ENCODE results near the gene NUP107. TPM values are rescaled to one million over a fixed set of nuclear protein-coding genes. Genes with fewer than 3 reads are reported as not detected.

NUP107 gene
- total RNA-seq, 1 experiment from 2014 or later = 106 TPM

- no peak for ATAC-seq
- Histone ChIP-seq H4K20me1 (ENCODE audit: low read length) (no peaks in the 10 kb centered on the region), H3K9me3 (ENCODE audit: low read length) (no peaks in the 10 kb centered on the region), H3K9me2 (replicated peaks; ENCODE audit: low read length) (no peaks in the 10 kb centered on the region), H3F3A (ENCODE audit: low read length, unreplicated experiment) (no peaks in the 10 kb centered on the region), H3K36me3 (ENCODE audit: low read depth, low read length) (no peaks in the 10 kb centered on the region), H3K79me2 (ENCODE audit: low read length) (no peaks in the 10 kb centered on the region), H3K4me3 (ENCODE audit: low read length) (no peak overlapping the region), H3K4me1 (ENCODE audit: insufficient read depth, low read length) (peaks cover 9% of the 10 kb centered on the region; the same call in 1 of the 2 replicates), H2AFZ (ENCODE audit: low read length) (no peak overlapping the region), H3K9ac (ENCODE audit: low read length) (no peak overlapping the region), H3K4me2 (ENCODE audit: low read length) (no peak overlapping the region), H3K27ac (ENCODE audit: low read length) (no peak overlapping the region), H3K27me3 (ENCODE audit: low read length) (no peaks in the 10 kb centered on the region)
- TF ChIP-seq EZH2 (IDR thresholded peaks at IDR 0.05; ENCODE audit: low read length, unreplicated experiment) = no peak
- no peak for TF ChIP-seq CTCF (conservative IDR thresholded peaks at IDR 0.05; ENCODE audit: low read depth, low read length)
- TF ChIP-seq EZH2phosphoT487 (IDR thresholded peaks at IDR 0.05; ENCODE audit: borderline replicate concordance, low read length) = no peak
- intact Hi-C loops (cut with micrococcal nuclease) = no loop called here
- DNase-seq = no peak
- ChIA-PET POLR2A (ENCODE audit: unreplicated experiment) (no interaction called here), CTCF (interaction anchor here (1.1 kb wide), 1 partner anchor 40 kb away, joined by 3 read pairs; no protein-coding TSS in a partner anchor)
- no TSS peak for BruUV-seq (replicated peaks)
These were observed 103.5 kb downstream of the NUP107 start for GRCh38 chr12:68790081-68790951.

- no peaks in the 10 kb centered on the region for H3K9me3 ChIP-seq (ENCODE audit: low read length)
- no peaks in the 10 kb centered on the region for H3K9me2 ChIP-seq (replicated peaks; ENCODE audit: low read length)
- H3K27me3 ChIP-seq (ENCODE audit: low read length) = no peaks in the 10 kb centered on the region
- H3K4me2 ChIP-seq (ENCODE audit: low read length) = no peak overlapping the region
- no TSS peak for BruUV-seq (replicated peaks)
- ChIA-PET POLR2A (ENCODE audit: unreplicated experiment) (no interaction called here), CTCF (interaction anchor here (1.1 kb wide), 1 partner anchor 39 kb away, joined by 3 read pairs; no protein-coding TSS in a partner anchor)
- intact Hi-C loops (cut with micrococcal nuclease) = no loop called here
- no peaks in the 10 kb centered on the region for H3F3A ChIP-seq (ENCODE audit: low read length, unreplicated experiment)
- no peak overlapping the region for H2AFZ ChIP-seq (ENCODE audit: low read length)
- H3K36me3 ChIP-seq (ENCODE audit: low read depth, low read length) = no peaks in the 10 kb centered on the region
- ATAC-seq (no peak), DNase-seq (no peak)
- TF ChIP-seq EZH2phosphoT487 (IDR thresholded peaks at IDR 0.05; ENCODE audit: borderline replicate concordance, low read length) = no peak
- no peak for TF ChIP-seq EZH2 (IDR thresholded peaks at IDR 0.05; ENCODE audit: low read length, unreplicated experiment)
- TF ChIP-seq CTCF (conservative IDR thresholded peaks at IDR 0.05; ENCODE audit: low read depth, low read length) = no peak
- H4K20me1 ChIP-seq (ENCODE audit: low read length) = no peaks in the 10 kb centered on the region
- no peaks in the 10 kb centered on the region for H3K79me2 ChIP-seq (ENCODE audit: low read length)
- H3K4me3 ChIP-seq (ENCODE audit: low read length) = no peak overlapping the region
- no peak overlapping the region for H3K9ac ChIP-seq (ENCODE audit: low read length)
- no peak overlapping the region for H3K27ac ChIP-seq (ENCODE audit: low read length)
- H3K4me1 ChIP-seq (ENCODE audit: insufficient read depth, low read length) = peaks cover 10% of the 10 kb centered on the region; the same call in 1 of the 2 replicates
These were observed 104.1 kb downstream of the NUP107 start for GRCh38 chr12:68790952-68791234.

- TF ChIP-seq EZH2 (IDR thresholded peaks at IDR 0.05; ENCODE audit: low read length, unreplicated experiment) = no peak
- TF ChIP-seq EZH2phosphoT487 (IDR thresholded peaks at IDR 0.05; ENCODE audit: borderline replicate concordance, low read length) = no peak
- no peak for TF ChIP-seq CTCF (conservative IDR thresholded peaks at IDR 0.05; ENCODE audit: low read depth, low read length)
- Histone ChIP-seq H3K4me1 (ENCODE audit: insufficient read depth, low read length) (peaks cover 10% of the 10 kb centered on the region; the same call in 1 of the 2 replicates), H3K9me3 (ENCODE audit: low read length) (no peaks in the 10 kb centered on the region), H2AFZ (ENCODE audit: low read length) (no peak overlapping the region), H3K36me3 (ENCODE audit: low read depth, low read length) (no peaks in the 10 kb centered on the region), H3K79me2 (ENCODE audit: low read length) (no peaks in the 10 kb centered on the region), H3K4me3 (ENCODE audit: low read length) (no peak overlapping the region), H4K20me1 (ENCODE audit: low read length) (no peaks in the 10 kb centered on the region), H3K27ac (ENCODE audit: low read length) (no peak overlapping the region), H3K4me2 (ENCODE audit: low read length) (no peak overlapping the region), H3F3A (ENCODE audit: low read length, unreplicated experiment) (no peaks in the 10 kb centered on the region), H3K27me3 (ENCODE audit: low read length) (no peaks in the 10 kb centered on the region), H3K9me2 (replicated peaks; ENCODE audit: low read length) (no peaks in the 10 kb centered on the region), H3K9ac (ENCODE audit: low read length) (no peak overlapping the region)
- CTCF ChIA-PET = interaction anchor here (1.1 kb wide), 1 partner anchor 38 kb away, joined by 3 read pairs; no protein-coding TSS in a partner anchor
- intact Hi-C loops (cut with micrococcal nuclease) = no loop called here
- DNase-seq = no peak
- no peak for ATAC-seq
- BruUV-seq (replicated peaks) = no TSS peak
- POLR2A ChIA-PET (ENCODE audit: unreplicated experiment) = no interaction called here
These were observed 105.2 kb downstream of the NUP107 start for GRCh38 chr12:68791897-68792481.

Measured in PC-3 (cell line).